ENCODE data around the gene FLT4. TPM values are rescaled to one million over a fixed set of nuclear protein-coding genes. Genes with fewer than 3 reads are reported as not detected.

The FLT4 gene
- polyA plus RNA-seq, 1 donor (not counting 4 experiments of a cell fraction or from before 2014, with no cell fraction given) = not detected

DNA sequence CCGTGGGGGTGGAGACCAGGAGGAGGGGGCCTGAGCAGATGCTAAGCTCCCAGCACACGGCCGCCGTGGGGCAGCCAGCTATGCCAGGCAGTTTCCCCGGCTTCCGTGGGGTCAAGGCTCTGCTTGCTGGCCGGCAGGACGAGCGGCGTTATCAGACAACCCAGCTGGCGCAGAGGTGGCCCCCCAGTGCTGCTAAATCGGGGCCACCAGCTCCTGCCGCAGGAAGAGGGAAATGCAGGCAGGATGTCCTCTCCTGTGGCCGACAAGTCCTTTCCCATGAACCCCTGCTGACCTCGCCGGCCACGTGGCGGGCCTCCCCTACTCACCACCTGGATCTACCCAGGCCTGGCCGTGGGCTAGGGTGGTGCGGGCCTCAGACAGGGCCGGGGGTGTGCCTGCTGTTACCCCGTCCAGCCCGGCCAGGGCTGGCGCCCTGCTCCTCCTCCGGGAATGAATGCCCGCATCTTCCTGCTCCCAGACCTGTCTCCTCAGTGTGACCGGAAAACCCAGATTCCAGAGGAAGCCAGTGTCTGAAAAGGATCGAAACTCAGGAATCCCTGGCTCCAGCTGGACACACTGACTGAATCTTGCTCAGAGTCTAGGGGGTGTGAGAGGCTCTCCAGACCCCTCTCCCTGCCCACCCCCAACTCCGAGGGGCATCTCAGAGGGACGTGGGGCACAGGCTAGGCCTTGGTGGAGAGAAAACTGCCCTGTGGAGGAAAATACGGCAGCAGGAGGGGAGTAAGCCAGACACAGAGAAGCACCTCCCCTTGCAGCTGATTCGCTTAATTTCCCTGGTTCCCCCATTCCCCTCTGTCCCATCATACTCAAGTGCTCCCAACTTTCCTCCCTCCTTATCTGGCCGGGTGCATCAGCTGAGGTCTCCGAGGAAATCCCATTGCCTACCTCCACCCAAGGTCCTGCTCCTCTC is 3.9 kb downstream of the FLT4 start:
- Histone ChIP-seq H3K27me3 (ENCODE audit: control insufficient read depth, extremely low read depth, insufficient read depth, low read length) (peaks cover 26% of the 10 kb centered on the region), H3K27ac (ENCODE audit: control insufficient read depth, insufficient read depth, low read length) (no peak overlapping the region), H3K36me3 (ENCODE audit: control insufficient read depth in 2 of 2, extremely low read depth in 1 of 2, insufficient read depth in 2 of 2, low read length in 2 of 2) (no peaks in the 10 kb centered on the region), H3K79me2 (ENCODE audit: control insufficient read depth, insufficient read depth, low read length) (no peaks in the 10 kb centered on the region), H3K9me1 (ENCODE audit: control insufficient read depth, extremely low read depth, insufficient read depth, low read length) (no peaks in the 10 kb centered on the region), H3K4me3 (ENCODE audit: control insufficient read depth in 2 of 3, extremely low read depth in 1 of 3, insufficient read depth in 2 of 3, low read depth in 1 of 3, low read length in 3 of 3) (no peak overlapping the region), H2AFZ (ENCODE audit: control insufficient read depth, low read length) (no peak overlapping the region), H4K20me1 (ENCODE audit: control insufficient read depth, extremely low read depth, insufficient read depth, low read length) (no peaks in the 10 kb centered on the region), H3K9me3 (ENCODE audit: control insufficient read depth, low read depth, low read length) (no peaks in the 10 kb centered on the region), H3K9ac (ENCODE audit: control insufficient read depth, extremely low read depth, insufficient read depth, low read length) (no peak overlapping the region), H3K4me1 (ENCODE audit: control insufficient read depth, extremely low read depth, insufficient read depth, low read length) (no peaks in the 10 kb centered on the region), H3K4me2 (ENCODE audit: control insufficient read depth, extremely low read depth, insufficient read depth, low read depth, low read length) (no peak overlapping the region)
- FAIRE-seq (no peak), DNase-seq (ENCODE audit: low read depth, low spot score) (no peak)
- dilution Hi-C loops (cut with MboI; ENCODE audit: extremely low pct_ligation_motif_present, low sequenced_read_pairs) = no loop called here
- TF ChIP-seq EZH2 (IDR thresholded peaks at IDR 0.05; ENCODE audit: low read length) = no peak

DNA sequence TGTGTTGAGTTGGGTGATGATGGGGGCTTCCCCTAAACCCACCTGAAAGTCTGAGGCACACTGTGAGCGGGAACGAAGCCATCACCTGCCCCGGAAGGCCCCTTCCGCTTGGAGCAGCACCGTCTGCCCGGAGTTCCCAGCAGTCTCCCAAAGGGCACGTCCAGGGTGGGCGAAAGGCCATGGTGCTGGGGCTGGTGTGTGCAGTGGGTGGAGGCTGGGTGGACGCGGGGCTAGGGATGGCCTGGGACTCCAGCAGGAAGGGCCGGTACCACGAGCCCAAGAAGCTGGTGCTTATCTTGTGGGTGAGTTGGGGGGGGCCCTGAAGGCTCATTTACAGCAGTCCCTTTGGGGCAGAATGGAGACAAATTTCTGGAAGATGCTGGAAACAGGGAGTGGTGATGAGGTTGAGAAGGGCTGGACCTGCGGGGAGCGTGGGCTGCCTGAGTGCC is 4.6 kb downstream of the FLT4 start:
- H3K4me3 ChIP-seq (ENCODE audit: control insufficient read depth in 2 of 3, extremely low read depth in 1 of 3, insufficient read depth in 2 of 3, low read depth in 1 of 3, low read length in 3 of 3) = no peak overlapping the region
- no peaks in the 10 kb centered on the region for H3K79me2 ChIP-seq (ENCODE audit: control insufficient read depth, insufficient read depth, low read length)
- H3K9me3 ChIP-seq (ENCODE audit: control insufficient read depth, low read depth, low read length) = no peaks in the 10 kb centered on the region
- FAIRE-seq = no peak
- DNase-seq (ENCODE audit: low read depth, low spot score) = no peak
- H3K9ac ChIP-seq (ENCODE audit: control insufficient read depth, extremely low read depth, insufficient read depth, low read length) = no peak overlapping the region
- no peaks in the 10 kb centered on the region for H4K20me1 ChIP-seq (ENCODE audit: control insufficient read depth, extremely low read depth, insufficient read depth, low read length)
- no peak overlapping the region for H3K4me2 ChIP-seq (ENCODE audit: control insufficient read depth, extremely low read depth, insufficient read depth, low read depth, low read length)
- H3K36me3 ChIP-seq (ENCODE audit: control insufficient read depth in 2 of 2, extremely low read depth in 1 of 2, insufficient read depth in 2 of 2, low read length in 2 of 2) = no peaks in the 10 kb centered on the region
- no peaks in the 10 kb centered on the region for H3K4me1 ChIP-seq (ENCODE audit: control insufficient read depth, extremely low read depth, insufficient read depth, low read length)
- dilution Hi-C loops (cut with MboI; ENCODE audit: extremely low pct_ligation_motif_present, low sequenced_read_pairs) = no loop called here
- no peak overlapping the region for H3K27ac ChIP-seq (ENCODE audit: control insufficient read depth, insufficient read depth, low read length)
- no peak overlapping the region for H2AFZ ChIP-seq (ENCODE audit: control insufficient read depth, low read length)
- H3K27me3 ChIP-seq (ENCODE audit: control insufficient read depth, extremely low read depth, insufficient read depth, low read length) = peaks cover 20% of the 10 kb centered on the region
- TF ChIP-seq, protein P1, sequence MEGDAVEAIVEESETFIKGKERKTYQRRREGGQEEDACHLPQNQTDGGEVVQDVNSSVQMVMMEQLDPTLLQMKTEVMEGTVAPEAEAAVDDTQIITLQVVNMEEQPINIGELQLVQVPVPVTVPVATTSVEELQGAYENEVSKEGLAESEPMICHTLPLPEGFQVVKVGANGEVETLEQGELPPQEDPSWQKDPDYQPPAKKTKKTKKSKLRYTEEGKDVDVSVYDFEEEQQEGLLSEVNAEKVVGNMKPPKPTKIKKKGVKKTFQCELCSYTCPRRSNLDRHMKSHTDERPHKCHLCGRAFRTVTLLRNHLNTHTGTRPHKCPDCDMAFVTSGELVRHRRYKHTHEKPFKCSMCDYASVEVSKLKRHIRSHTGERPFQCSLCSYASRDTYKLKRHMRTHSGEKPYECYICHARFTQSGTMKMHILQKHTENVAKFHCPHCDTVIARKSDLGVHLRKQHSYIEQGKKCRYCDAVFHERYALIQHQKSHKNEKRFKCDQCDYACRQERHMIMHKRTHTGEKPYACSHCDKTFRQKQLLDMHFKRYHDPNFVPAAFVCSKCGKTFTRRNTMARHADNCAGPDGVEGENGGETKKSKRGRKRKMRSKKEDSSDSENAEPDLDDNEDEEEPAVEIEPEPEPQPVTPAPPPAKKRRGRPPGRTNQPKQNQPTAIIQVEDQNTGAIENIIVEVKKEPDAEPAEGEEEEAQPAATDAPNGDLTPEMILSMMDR (optimal IDR thresholded peaks at IDR 0.05 in 1 of 3, IDR thresholded peaks at IDR 0.05 in 1 of 3, conservative IDR thresholded peaks at IDR 0.05 in 1 of 3; ENCODE audit: extremely low read depth in 1 of 3, insufficient read depth in 2 of 3, low read length in 3 of 3) = no peak
- TF ChIP-seq EZH2 (IDR thresholded peaks at IDR 0.05; ENCODE audit: low read length) = no peak
- H3K9me1 ChIP-seq (ENCODE audit: control insufficient read depth, extremely low read depth, insufficient read depth, low read length) = no peaks in the 10 kb centered on the region
